ENCODE results near the gene SLC6A11. TPM values are rescaled to one million over a fixed set of nuclear protein-coding genes. Genes with fewer than 3 reads are reported as not detected.
A peak's percentile ranks its signal among the peaks of the same experiment; 100 is the strongest.

The SLC6A11 gene
- total RNA-seq, 4 donors from 2014 or later: not detected

DNA sequence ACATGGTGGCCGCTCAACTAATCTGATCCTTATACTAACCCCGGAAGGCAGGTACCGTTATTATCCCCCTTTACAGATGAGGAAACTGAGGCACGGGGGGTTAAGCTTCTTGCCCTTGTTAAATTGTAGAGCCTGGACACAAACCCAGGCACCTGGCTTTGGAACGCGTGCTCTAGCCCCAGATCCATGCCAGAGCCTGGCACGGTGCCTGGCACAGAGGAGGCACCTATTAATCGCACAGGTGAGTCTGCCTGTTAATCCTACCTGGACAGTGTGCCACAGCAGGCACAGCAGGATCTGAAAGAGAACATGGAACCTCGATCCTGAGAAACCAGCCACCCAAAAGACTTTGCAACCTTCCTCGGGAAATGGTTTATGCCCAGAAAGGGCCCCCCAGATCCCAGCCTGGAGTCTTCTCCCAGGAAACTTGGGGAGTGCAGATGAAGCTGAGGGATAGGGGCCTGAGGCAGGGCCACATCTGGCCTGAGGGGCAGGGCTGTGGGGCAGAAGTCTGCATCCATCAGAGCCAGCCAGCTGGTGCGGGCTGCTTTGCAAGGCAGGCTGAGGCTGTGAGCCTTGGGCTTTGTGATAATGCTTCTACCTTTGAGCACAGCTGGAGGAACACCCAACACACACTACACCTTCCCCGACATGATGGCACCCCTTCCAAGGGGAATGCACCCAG is 121.3 kb downstream of the SLC6A11 start:
- H3K36me3 ChIP-seq: no peaks in the 10 kb centered on the region
- DNase-seq: no peak
- no peaks in the 10 kb centered on the region for H3K9me3 ChIP-seq
- intact Hi-C loops (cut with DNase I): no loop called here
- H3K27me3 ChIP-seq: no peaks in the 10 kb centered on the region
- TF ChIP-seq POLR2A (IDR thresholded peaks at IDR 0.05): no peak
- TF ChIP-seq, protein P1, sequence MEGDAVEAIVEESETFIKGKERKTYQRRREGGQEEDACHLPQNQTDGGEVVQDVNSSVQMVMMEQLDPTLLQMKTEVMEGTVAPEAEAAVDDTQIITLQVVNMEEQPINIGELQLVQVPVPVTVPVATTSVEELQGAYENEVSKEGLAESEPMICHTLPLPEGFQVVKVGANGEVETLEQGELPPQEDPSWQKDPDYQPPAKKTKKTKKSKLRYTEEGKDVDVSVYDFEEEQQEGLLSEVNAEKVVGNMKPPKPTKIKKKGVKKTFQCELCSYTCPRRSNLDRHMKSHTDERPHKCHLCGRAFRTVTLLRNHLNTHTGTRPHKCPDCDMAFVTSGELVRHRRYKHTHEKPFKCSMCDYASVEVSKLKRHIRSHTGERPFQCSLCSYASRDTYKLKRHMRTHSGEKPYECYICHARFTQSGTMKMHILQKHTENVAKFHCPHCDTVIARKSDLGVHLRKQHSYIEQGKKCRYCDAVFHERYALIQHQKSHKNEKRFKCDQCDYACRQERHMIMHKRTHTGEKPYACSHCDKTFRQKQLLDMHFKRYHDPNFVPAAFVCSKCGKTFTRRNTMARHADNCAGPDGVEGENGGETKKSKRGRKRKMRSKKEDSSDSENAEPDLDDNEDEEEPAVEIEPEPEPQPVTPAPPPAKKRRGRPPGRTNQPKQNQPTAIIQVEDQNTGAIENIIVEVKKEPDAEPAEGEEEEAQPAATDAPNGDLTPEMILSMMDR (IDR thresholded peaks at IDR 0.05): no peak
- no peaks in the 10 kb centered on the region for H3K4me1 ChIP-seq
- WGBS, 2 donors: 77 to 89% methylated on average over 10 to 12 of the region's 12 CpGs
- H3K4me3 ChIP-seq (replicated peaks in 1 of 3): no peak overlapping the region
- H3K27ac ChIP-seq: no peak overlapping the region

DNA sequence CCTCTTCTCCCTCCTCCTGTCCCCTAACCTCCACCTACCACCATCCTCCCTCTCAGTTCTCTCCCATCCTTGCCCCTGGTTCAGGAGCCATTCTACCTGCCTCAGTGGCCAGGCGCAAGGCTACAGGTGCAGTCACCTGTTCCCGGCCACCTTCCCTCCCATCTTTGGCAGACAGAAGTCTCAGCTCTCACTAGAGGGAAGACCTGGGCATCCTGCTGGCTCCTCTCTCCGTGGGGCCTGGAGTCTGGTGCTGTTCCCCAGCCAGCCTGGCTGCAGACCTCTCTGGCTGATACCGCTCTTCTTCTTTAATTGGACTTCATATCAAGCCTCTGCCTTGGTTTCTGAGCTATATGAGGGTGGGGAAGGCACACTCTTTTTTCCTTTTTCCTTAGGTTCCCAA is 123.5 kb downstream of the SLC6A11 start:
- no peak overlapping the region for H3K4me3 ChIP-seq (replicated peaks in 1 of 3)
- no peaks in the 10 kb centered on the region for H3K9me3 ChIP-seq
- no peaks in the 10 kb centered on the region for H3K4me1 ChIP-seq
- no peak for TF ChIP-seq POLR2A (IDR thresholded peaks at IDR 0.05)
- TF ChIP-seq, protein P1 (IDR thresholded peaks at IDR 0.05): no peak
- DNase-seq: no peak
- intact Hi-C loops (cut with DNase I): no loop called here
- WGBS, 2 donors: 79 to 86% methylated on average over 4 of the region's 4 CpGs
- no peak overlapping the region for H3K27ac ChIP-seq
- no peaks in the 10 kb centered on the region for H3K27me3 ChIP-seq
- no peaks in the 10 kb centered on the region for H3K36me3 ChIP-seq

- DNase-seq: no peak
- no peaks in the 10 kb centered on the region for H3K36me3 ChIP-seq
- no peaks in the 10 kb centered on the region for H3K27me3 ChIP-seq
- no peaks in the 10 kb centered on the region for H3K4me1 ChIP-seq
- no peak overlapping the region for H3K4me3 ChIP-seq (replicated peaks in 1 of 3)
- TF ChIP-seq, protein P1 (IDR thresholded peaks at IDR 0.05): no peak
- no peak for TF ChIP-seq POLR2A (IDR thresholded peaks at IDR 0.05)
- H3K27ac ChIP-seq: no peak overlapping the region
- 72 to 83% methylated on average over 12 of the region's 12 CpGs for WGBS, 2 donors
- H3K9me3 ChIP-seq: no peaks in the 10 kb centered on the region
- intact Hi-C loops (cut with DNase I): no loop called here
Measured at GRCh38 chr3:10940106-10940505, 124.1 kb downstream of the SLC6A11 start.

GRCh38 chr3:10941972-10942371 is 125.9 kb downstream of the SLC6A11 start:
- H3K27me3 ChIP-seq: no peaks in the 10 kb centered on the region
- no peak overlapping the region for H3K4me3 ChIP-seq (replicated peaks in 1 of 3)
- intact Hi-C loops (cut with DNase I): no loop called here
- H3K27ac ChIP-seq: no peak overlapping the region
- DNase-seq: no peak
- no peaks in the 10 kb centered on the region for H3K9me3 ChIP-seq
- WGBS, 2 donors: 58 to 80% methylated on average over 1 of the region's 1 CpG
- TF ChIP-seq, protein P1 (IDR thresholded peaks at IDR 0.05): peak in 3 of 6 experiments; percentile 17 to 47 (median 20)
- no peak for TF ChIP-seq POLR2A (IDR thresholded peaks at IDR 0.05)
- H3K36me3 ChIP-seq: no peaks in the 10 kb centered on the region
- H3K4me1 ChIP-seq: no peaks in the 10 kb centered on the region

DNA sequence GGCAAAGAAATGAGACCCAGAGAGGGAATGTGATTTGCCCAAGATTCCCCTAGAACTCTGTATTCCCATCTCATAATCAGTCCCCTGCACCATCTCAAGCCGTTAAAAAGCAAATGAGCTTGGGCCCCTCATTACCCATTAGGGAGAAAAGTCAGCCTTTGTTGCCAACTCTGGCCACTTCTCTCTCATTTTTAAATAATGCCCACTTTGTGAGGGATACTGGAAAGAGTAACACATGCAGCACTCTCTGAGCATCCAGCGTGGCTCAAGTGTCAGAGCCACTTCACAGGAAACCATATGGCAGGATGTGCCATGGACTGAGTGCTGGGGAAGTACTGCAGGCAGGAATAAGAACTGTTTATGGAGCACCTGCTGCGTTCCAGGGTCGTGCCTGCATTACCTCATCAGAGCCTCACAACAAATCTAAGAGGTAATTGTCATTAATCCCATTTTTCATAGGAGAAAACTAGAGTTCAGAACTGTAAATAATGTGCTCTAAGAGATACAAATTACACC is 126.7 kb downstream of the SLC6A11 start:
- no peak for DNase-seq
- Histone ChIP-seq H3K36me3 (no peaks in the 10 kb centered on the region), H3K4me1 (no peaks in the 10 kb centered on the region), H3K9me3 (no peaks in the 10 kb centered on the region), H3K4me3 (replicated peaks in 1 of 3) (no peak overlapping the region), H3K27me3 (no peaks in the 10 kb centered on the region), H3K27ac (no peak overlapping the region)
- WGBS, 2 donors: 73 to 79% methylated on average over 4 of the region's 4 CpGs
- intact Hi-C loops (cut with DNase I): no loop called here
- TF ChIP-seq POLR2A (IDR thresholded peaks at IDR 0.05): no peak
- TF ChIP-seq, protein P1 (IDR thresholded peaks at IDR 0.05): no peak
